Neural cell (in vitro differentiated cells): ENCODE measurements around the gene RIC3. TPM values are rescaled to one million over a fixed set of nuclear protein-coding genes. Genes with fewer than 3 reads are reported as not detected.

Source experiments
- H2AFZ ChIP-seq: fragments of 200-600, 300-800 bp; sonication (generic), shearing (Covaris generic); 2 replicates; pipeline ENCODE4 v1.6.0; 2014; ENCODE audit warnings: low read depth, mild to moderate bottlenecking, antibody characterized with exemption, low read length, moderate library complexity
- H3F3A ChIP-seq: fragments of 200-600 bp; shearing (Covaris generic); 2 replicates; pipeline ENCODE4 v1.6.1; 2016; ENCODE audit warnings: mild to moderate bottlenecking, moderate library complexity, mixed read lengths, antibody characterized with exemption, low read length; ENCODE audit not compliant: insufficient read depth, poor library complexity, severe bottlenecking
- H3K27ac ChIP-seq: fragments of 200-600, 300-800 bp; sonication (generic), shearing (Covaris generic); 2 replicates; pipeline ENCODE4 v1.5.1; 2014; ENCODE audit warnings: mild to moderate bottlenecking, low read length, moderate library complexity
- H3K27me3 ChIP-seq: fragments of 300-800, 200-600 bp; sonication (generic), shearing (Covaris generic); 2 replicates; pipeline ENCODE4 v1.6.0; 2014; ENCODE audit warnings: mild to moderate bottlenecking, low read depth, low read length, moderate library complexity; ENCODE audit not compliant: insufficient read depth
- H3K36me3 ChIP-seq: fragments of 300-800, 200-600 bp; sonication (generic), shearing (Covaris generic); 2 replicates; pipeline ENCODE4 v1.5.1; 2014; ENCODE audit warnings: mild to moderate bottlenecking, antibody characterized with exemption, low read length, moderate library complexity; ENCODE audit not compliant: insufficient read depth
- H3K4me2 ChIP-seq: fragments of 300-800, 200-600 bp; sonication (generic), shearing (Covaris generic); 2 replicates; pipeline ENCODE4 v1.6.0; 2014; ENCODE audit warnings: mild to moderate bottlenecking, low read length
- H3K4me3 ChIP-seq: fragments of 300-800, 200-600 bp; sonication (generic), shearing (Covaris generic); 2 replicates; pipeline ENCODE4 v1.5.1; 2014; ENCODE audit warnings: mild to moderate bottlenecking, low read length, moderate library complexity
- H3K79me2 ChIP-seq: fragments of 200-600 bp; shearing (Covaris generic); replicated peaks from 2 replicates; pipeline ENCODE4 v1.6.0; 2014; ENCODE audit warnings: mild to moderate bottlenecking, low read length, moderate library complexity; ENCODE audit not compliant: insufficient read depth
- H3K9ac ChIP-seq: fragments of 300-800, 200-600 bp; sonication (generic), shearing (Covaris generic); 2 replicates; pipeline ENCODE4 v1.6.1; 2016; ENCODE audit warnings: mild to moderate bottlenecking, low read length, mixed read lengths
- H3K9me2 ChIP-seq: fragments of 200-600 bp; shearing (Covaris generic); 2 replicates; pipeline ENCODE4 v1.6.1; 2016; ENCODE audit warnings: mild to moderate bottlenecking, low read length, mixed read lengths; ENCODE audit not compliant: insufficient read depth
- H3K9me3 ChIP-seq: fragments of 200-600, 300-800 bp; sonication (generic), shearing (Covaris generic); 2 replicates; pipeline ENCODE4 v1.6.1; 2016; ENCODE audit warnings: mild to moderate bottlenecking, mixed run types, low read length, moderate library complexity, mixed read lengths
- H4K20me1 ChIP-seq: fragments of 200-600 bp; shearing (Covaris generic); 2 replicates; pipeline ENCODE4 v1.6.1; 2016; ENCODE audit warnings: mild to moderate bottlenecking, mixed run types; ENCODE audit not compliant: insufficient read depth
- CTCF ChIP-seq: fragments of 450-650 bp; IDR thresholded peaks from 2 replicates; pipeline ENCODE4 v1.5.1; 2014; ENCODE audit warnings: antibody characterized with exemption, mild to moderate bottlenecking, moderate library complexity; ENCODE audit not compliant: poor library complexity, severe bottlenecking
- EP300 ChIP-seq: fragments of 450-650 bp; conservative IDR thresholded peaks from 2 replicates; pipeline ENCODE4 v1.6.1; 2014; ENCODE audit warnings: antibody characterized with exemption, mild to moderate bottlenecking, moderate library complexity; ENCODE audit not compliant: poor library complexity, severe bottlenecking
- EZH2 ChIP-seq: fragments of 200-600, 300-800 bp; shearing (Covaris generic), sonication (generic); IDR thresholded peaks from 2 replicates; pipeline ENCODE4 v1.6.1; 2014; ENCODE audit warnings: antibody characterized with exemption, low read length, borderline replicate concordance, mild to moderate bottlenecking; ENCODE audit not compliant: insufficient read depth, poor library complexity, severe bottlenecking
- MXI1 ChIP-seq: fragments of 450-650 bp; conservative IDR thresholded peaks from 2 replicates; pipeline ENCODE4 v1.6.1; 2014; ENCODE audit warnings: antibody characterized with exemption, mild to moderate bottlenecking; ENCODE audit not compliant: poor library complexity, severe bottlenecking
- POLR2AphosphoS5 ChIP-seq: IDR thresholded peaks from 2 replicates; pipeline ENCODE4 v1.6.1; 2012
- RAD21 ChIP-seq: fragments of 450-650 bp; conservative IDR thresholded peaks from 2 replicates; pipeline ENCODE4 v1.6.1; 2014; ENCODE audit warnings: antibody characterized with exemption, mild to moderate bottlenecking, moderate library complexity
- REST ChIP-seq: IDR thresholded peaks from 2 replicates; pipeline ENCODE4 v1.6.1; 2012; ENCODE audit warnings: borderline replicate concordance
- SMC3 ChIP-seq: fragments of 450-650 bp; conservative IDR thresholded peaks from 2 replicates; pipeline ENCODE4 v1.6.1; 2014; ENCODE audit warnings: antibody characterized with exemption, mild to moderate bottlenecking, moderate library complexity; ENCODE audit not compliant: poor library complexity
- TAF1 ChIP-seq: IDR thresholded peaks from 2 replicates; pipeline ENCODE4 v1.6.1; 2012; ENCODE audit warnings: low read depth
- polyA plus RNA-seq: library from polyadenylated mRNA; depleted of rRNA; stranded (reverse); fragments of >200 nt; gene quantifications from 2 replicates; pipeline ENCODE4 v1.2.3, GENCODE V29; 2014

RIC3 gene
- polyA plus RNA-seq, 1 donor from 2014 or later: 94.5 TPM

DNA sequence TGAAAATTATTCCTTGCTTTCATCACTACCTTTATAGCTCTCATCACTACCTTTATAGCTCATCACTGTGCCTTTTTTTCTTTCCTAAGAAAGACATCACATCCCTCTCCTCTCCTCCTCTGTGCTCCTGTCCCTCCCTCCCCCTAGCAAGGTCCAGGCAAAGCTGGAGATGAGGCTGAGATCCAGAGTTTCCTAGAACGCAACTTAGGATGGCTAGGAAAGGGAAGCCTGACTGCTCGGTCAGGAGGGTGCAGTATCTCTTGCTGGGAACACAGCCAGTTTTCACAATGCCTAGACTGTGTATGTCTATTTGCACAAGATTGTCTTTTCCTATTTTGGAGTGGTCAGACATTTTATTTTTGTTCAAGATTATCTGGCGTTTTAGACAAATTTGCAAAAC is 63.2 kb downstream of the RIC3 start:
- H2AFZ ChIP-seq: no peak overlapping the region
- TF ChIP-seq MXI1 (no peak), RAD21 (no peak), EP300 (no peak), POLR2AphosphoS5 (no peak), TAF1 (no peak), CTCF (no peak), REST (no peak), EZH2 (no peak), SMC3 (no peak)
- peaks cover 5% of the 10 kb centered on the region for H3K36me3 ChIP-seq
- no peaks in the 10 kb centered on the region for H3K79me2 ChIP-seq
- H3K9me3 ChIP-seq: no peaks in the 10 kb centered on the region
- H3K4me3 ChIP-seq: no peak overlapping the region
- no peak overlapping the region for H3K4me2 ChIP-seq
- no peak overlapping the region for H3K9ac ChIP-seq
- no peaks in the 10 kb centered on the region for H4K20me1 ChIP-seq
- H3K27ac ChIP-seq: no peak overlapping the region
- no peaks in the 10 kb centered on the region for H3K9me2 ChIP-seq
- no peaks in the 10 kb centered on the region for H3F3A ChIP-seq
- H3K27me3 ChIP-seq: no peaks in the 10 kb centered on the region

- no peak for TF ChIP-seq REST
- H3K27me3 ChIP-seq: no peaks in the 10 kb centered on the region
- H4K20me1 ChIP-seq: no peaks in the 10 kb centered on the region
- H3K4me3 ChIP-seq: no peak overlapping the region
- H3F3A ChIP-seq: no peaks in the 10 kb centered on the region
- no peak overlapping the region for H2AFZ ChIP-seq
- no peak overlapping the region for H3K4me2 ChIP-seq
- no peak overlapping the region for H3K9ac ChIP-seq
- H3K9me3 ChIP-seq: no peaks in the 10 kb centered on the region
- H3K27ac ChIP-seq: no peak overlapping the region
- H3K36me3 ChIP-seq: peaks cover 5% of the 10 kb centered on the region
- H3K9me2 ChIP-seq: no peaks in the 10 kb centered on the region
- H3K79me2 ChIP-seq: no peaks in the 10 kb centered on the region
Observed at GRCh38 chr11:8105133-8105532, 63.7 kb downstream of the RIC3 start.
